KMS-11 (cell line): ENCODE data around the gene ARMH3.

Source experiments
- H2AFZ ChIP-seq: fragments of 200-600 bp; sonication (generic); 2 replicates; pipeline ENCODE4 v1.6.1; 2016; ENCODE audit warnings: antibody characterized with exemption, mixed run types, low read depth
- H3K27ac ChIP-seq: fragments of 200-600 bp; sonication (generic); 2 replicates; pipeline ENCODE4 v1.6.1; 2016; ENCODE audit warnings: mild to moderate bottlenecking, mixed run types
- H3K27me3 ChIP-seq: fragments of 200-600 bp; sonication (generic); 2 replicates; pipeline ENCODE4 v1.6.1; 2017; ENCODE audit warnings: mild to moderate bottlenecking, low read depth, mixed run types, moderate library complexity; ENCODE audit not compliant: insufficient read depth
- H3K36me3 ChIP-seq: fragments of 200-600 bp; sonication (generic); 2 replicates; pipeline ENCODE4 v1.6.1; 2017; ENCODE audit warnings: mild to moderate bottlenecking, mixed run types; ENCODE audit not compliant: insufficient read depth
- H3K4me1 ChIP-seq: fragments of 200-600 bp; sonication (generic); 2 replicates; pipeline ENCODE4 v1.6.1; 2016; ENCODE audit warnings: mild to moderate bottlenecking, low read depth, mixed run types; ENCODE audit not compliant: poor library complexity, severe bottlenecking
- H3K4me2 ChIP-seq: fragments of 200-600 bp; sonication (generic); 2 replicates; pipeline ENCODE4 v1.7.0; 2016; ENCODE audit warnings: mild to moderate bottlenecking, mixed run types
- H3K4me3 ChIP-seq: fragments of 200-600 bp; sonication (generic); IDR thresholded peaks from 2 replicates; pipeline ENCODE4 v1.6.1; 2017; ENCODE audit warnings: low read depth, low read length, mixed read lengths; ENCODE audit not compliant: insufficient read depth
- H3K79me2 ChIP-seq: fragments of 200-600 bp; sonication (generic); 2 replicates; pipeline ENCODE4 v1.6.1; 2016; ENCODE audit warnings: low read depth, mixed run types; ENCODE audit not compliant: insufficient read depth
- H3K9ac ChIP-seq: fragments of 200-600 bp; sonication (generic); 2 replicates; pipeline ENCODE4 v1.6.1; 2016; ENCODE audit warnings: mild to moderate bottlenecking, mixed run types
- H4K20me1 ChIP-seq: fragments of 200-600 bp; sonication (generic); 2 replicates; pipeline ENCODE4 v1.6.1; 2016; ENCODE audit warnings: mild to moderate bottlenecking, mixed run types; ENCODE audit not compliant: insufficient read depth
- TF ChIP-seq, protein P1 (sequence below): fragments of 200-600 bp; sonication (generic); conservative IDR thresholded peaks from 2 replicates; pipeline ENCODE4 v1.6.1; 2017; ENCODE audit warnings: low read depth, mild to moderate bottlenecking, antibody characterized with exemption, low read length, moderate library complexity, mixed read lengths

The ARMH3 gene

DNA sequence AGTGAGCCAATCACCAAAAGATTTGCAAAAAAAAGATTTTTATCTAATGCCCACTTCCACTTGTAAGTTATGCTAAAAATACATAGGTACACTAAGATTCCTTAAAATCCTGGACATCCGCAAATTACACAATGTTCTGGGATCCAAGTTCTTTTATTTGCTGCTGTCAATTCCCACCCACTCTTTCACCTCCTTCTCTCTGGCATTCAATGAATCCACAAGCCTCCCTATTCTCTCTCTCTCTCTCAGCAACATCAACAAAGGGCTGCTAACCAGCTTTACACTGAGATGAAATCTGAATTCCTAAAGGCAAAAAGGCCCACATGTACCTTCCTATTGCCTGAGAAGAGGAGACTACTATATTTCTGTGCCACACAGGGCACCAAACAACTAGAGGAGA is 99.9 kb downstream of the ARMH3 start:
- no peak overlapping the region for H2AFZ ChIP-seq
- no peaks in the 10 kb centered on the region for H3K4me1 ChIP-seq
- no peak overlapping the region for H3K4me3 ChIP-seq
- no peaks in the 10 kb centered on the region for H3K27me3 ChIP-seq
- H3K9ac ChIP-seq = no peak overlapping the region
- H3K36me3 ChIP-seq = no peaks in the 10 kb centered on the region
- H3K27ac ChIP-seq = no peak overlapping the region
- H3K4me2 ChIP-seq = no peak overlapping the region
- TF ChIP-seq, protein P1, sequence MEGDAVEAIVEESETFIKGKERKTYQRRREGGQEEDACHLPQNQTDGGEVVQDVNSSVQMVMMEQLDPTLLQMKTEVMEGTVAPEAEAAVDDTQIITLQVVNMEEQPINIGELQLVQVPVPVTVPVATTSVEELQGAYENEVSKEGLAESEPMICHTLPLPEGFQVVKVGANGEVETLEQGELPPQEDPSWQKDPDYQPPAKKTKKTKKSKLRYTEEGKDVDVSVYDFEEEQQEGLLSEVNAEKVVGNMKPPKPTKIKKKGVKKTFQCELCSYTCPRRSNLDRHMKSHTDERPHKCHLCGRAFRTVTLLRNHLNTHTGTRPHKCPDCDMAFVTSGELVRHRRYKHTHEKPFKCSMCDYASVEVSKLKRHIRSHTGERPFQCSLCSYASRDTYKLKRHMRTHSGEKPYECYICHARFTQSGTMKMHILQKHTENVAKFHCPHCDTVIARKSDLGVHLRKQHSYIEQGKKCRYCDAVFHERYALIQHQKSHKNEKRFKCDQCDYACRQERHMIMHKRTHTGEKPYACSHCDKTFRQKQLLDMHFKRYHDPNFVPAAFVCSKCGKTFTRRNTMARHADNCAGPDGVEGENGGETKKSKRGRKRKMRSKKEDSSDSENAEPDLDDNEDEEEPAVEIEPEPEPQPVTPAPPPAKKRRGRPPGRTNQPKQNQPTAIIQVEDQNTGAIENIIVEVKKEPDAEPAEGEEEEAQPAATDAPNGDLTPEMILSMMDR = no peak
- H3K79me2 ChIP-seq = no peaks in the 10 kb centered on the region
- no peaks in the 10 kb centered on the region for H4K20me1 ChIP-seq

DNA sequence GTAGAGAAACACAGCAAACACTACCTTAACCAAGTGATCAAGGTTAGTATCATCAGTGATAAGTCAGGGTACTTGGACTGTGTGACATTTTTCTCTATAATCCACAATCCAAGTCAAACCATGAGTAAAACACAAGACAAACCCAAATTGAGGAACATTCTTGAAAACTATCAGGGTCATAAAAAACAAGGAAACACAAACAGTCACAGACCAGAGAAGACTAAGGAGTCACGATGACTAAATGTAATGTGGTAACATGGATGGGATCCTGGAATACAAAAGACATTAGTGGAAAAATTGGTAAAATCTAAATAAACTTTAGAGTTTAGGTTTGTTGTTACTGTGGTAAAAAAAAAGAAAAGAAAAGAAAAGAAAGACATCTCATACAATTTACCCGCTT is 103.8 kb downstream of the ARMH3 start:
- Histone ChIP-seq H3K79me2 (no peaks in the 10 kb centered on the region), H2AFZ (no peak overlapping the region), H3K36me3 (no peaks in the 10 kb centered on the region), H3K27ac (no peak overlapping the region), H3K4me1 (peaks cover 8% of the 10 kb centered on the region), H3K27me3 (no peaks in the 10 kb centered on the region), H3K9ac (no peak overlapping the region), H3K4me2 (no peak overlapping the region), H4K20me1 (no peaks in the 10 kb centered on the region), H3K4me3 (no peak overlapping the region)
- TF ChIP-seq, protein P1 = no peak

DNA sequence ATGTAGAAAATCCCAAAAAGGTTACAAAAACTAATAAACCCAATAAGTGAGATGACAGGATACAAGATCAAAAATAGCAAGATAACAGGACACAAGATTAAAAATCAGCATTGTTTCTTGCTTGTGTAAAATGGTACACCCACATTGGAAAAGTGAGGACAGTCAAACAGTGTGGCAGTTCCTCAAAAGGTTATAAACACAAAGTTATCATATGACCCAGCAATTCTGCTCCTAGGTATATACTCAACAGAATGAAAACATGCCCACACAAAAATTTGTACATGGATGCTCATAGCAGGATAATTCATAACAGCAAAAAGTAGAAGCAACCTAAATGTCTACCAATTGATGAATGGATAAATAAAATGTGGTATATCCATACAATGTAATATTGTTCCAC is 105.8 kb downstream of the ARMH3 start:
- Histone ChIP-seq H2AFZ (no peak overlapping the region), H3K27me3 (no peaks in the 10 kb centered on the region), H3K9ac (no peak overlapping the region), H3K4me1 (peaks cover 8% of the 10 kb centered on the region), H3K36me3 (no peaks in the 10 kb centered on the region), H3K4me3 (no peak overlapping the region), H4K20me1 (no peaks in the 10 kb centered on the region), H3K79me2 (no peaks in the 10 kb centered on the region), H3K4me2 (no peak overlapping the region), H3K27ac (no peak overlapping the region)
- TF ChIP-seq, protein P1 = no peak

DNA sequence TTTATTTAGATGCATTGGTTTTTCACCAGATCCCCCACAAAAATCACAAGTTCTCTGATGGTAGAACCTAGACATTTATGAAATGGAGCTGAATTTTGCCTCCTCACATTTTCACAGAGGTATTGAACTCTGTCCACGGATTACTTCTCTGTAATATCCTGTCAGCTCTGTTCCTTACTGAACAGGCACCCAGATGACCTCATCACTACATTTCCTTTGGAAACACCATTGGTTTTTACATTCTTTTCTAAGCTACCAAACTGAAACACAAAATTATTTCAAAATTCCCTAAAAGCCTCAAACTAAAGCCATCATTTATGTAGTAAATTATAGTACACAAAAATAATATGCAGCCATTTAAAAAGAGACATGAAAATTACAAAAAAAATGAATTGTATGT is 114.1 kb downstream of the ARMH3 start:
- no peaks in the 10 kb centered on the region for H4K20me1 ChIP-seq
- TF ChIP-seq, protein P1 = no peak
- no peak overlapping the region for H3K9ac ChIP-seq
- no peaks in the 10 kb centered on the region for H3K36me3 ChIP-seq
- no peak overlapping the region for H2AFZ ChIP-seq
- no peak overlapping the region for H3K4me2 ChIP-seq
- no peaks in the 10 kb centered on the region for H3K27me3 ChIP-seq
- no peaks in the 10 kb centered on the region for H3K79me2 ChIP-seq
- H3K27ac ChIP-seq = no peak overlapping the region
- H3K4me3 ChIP-seq = no peak overlapping the region
- peaks cover 5% of the 10 kb centered on the region for H3K4me1 ChIP-seq
